Natural killer cell (primary cell): ENCODE measurements around the gene SLCO3A1. TPM values are rescaled to one million over a fixed set of nuclear protein-coding genes. Genes with fewer than 3 reads are reported as not detected.
A peak's percentile ranks its signal among the peaks of the same experiment; 100 is the strongest.

ENCODE experiments used
- ATAC-seq, 3 donors: fragments of 150-1000 bp in 2 of 3; fragments of 200-7000 bp in 1 of 3; cut with Tn5 transposase; 1 replicate in 1 of 3; 2 replicates in 2 of 3; pipeline ENCODE4 v1.10.0; 2021; ENCODE audit warnings: mild to moderate bottlenecking in 2 of 3, moderate library complexity in 2 of 3
- DNase-seq, 2 donors: peaks; one replicate each; pipeline versions ENCODE4 v3.0.0 to v3.0.0-alpha.2; 2013 to 2021; ENCODE audit warnings: mixed read lengths in 1 of 2
- H3K27ac ChIP-seq: one replicate; pipeline ENCODE4 v1.5.1; 2013; ENCODE audit warnings: mild to moderate bottlenecking, low read length
- H3K27me3 ChIP-seq: one replicate; pipeline ENCODE4 v1.6.1; 2013; ENCODE audit warnings: low read length; ENCODE audit not compliant: control insufficient read depth, insufficient read depth
- H3K36me3 ChIP-seq: one replicate; pipeline ENCODE4 v1.6.1; 2013; ENCODE audit warnings: low read length; ENCODE audit not compliant: control insufficient read depth, insufficient read depth
- H3K4me1 ChIP-seq: one replicate; pipeline ENCODE4 v1.6.1; 2013; ENCODE audit warnings: low read length; ENCODE audit not compliant: control insufficient read depth, insufficient read depth
- H3K4me3 ChIP-seq: one replicate; pipeline ENCODE4 v1.5.1; 2013; ENCODE audit warnings: low read length
- H3K9me3 ChIP-seq: one replicate; pipeline ENCODE4 v1.6.1; 2013; ENCODE audit warnings: low read length; ENCODE audit not compliant: control insufficient read depth, insufficient read depth
- H3K27ac Mint-ChIP-seq, 2 donors: one replicate each; pipeline ENCODE4 v1.8.0; 2022; ENCODE audit warnings: mild to moderate bottlenecking in 2 of 2, mixed read lengths in 2 of 2, moderate library complexity in 1 of 2
- H3K27me3 Mint-ChIP-seq, 2 donors: one replicate each; pipeline ENCODE4 v1.8.0; 2022; ENCODE audit warnings: low read depth in 2 of 2, mixed read lengths in 2 of 2
- H3K36me3 Mint-ChIP-seq: one replicate; pipeline ENCODE4 v1.8.0; 2022; ENCODE audit warnings: mixed read lengths
- H3K4me1 Mint-ChIP-seq, 2 donors: one replicate each; pipeline ENCODE4 v1.8.0; 2022; ENCODE audit warnings: mixed read lengths in 2 of 2
- H3K4me3 Mint-ChIP-seq: one replicate; pipeline ENCODE4 v1.8.0; 2022; ENCODE audit warnings: mild to moderate bottlenecking, moderate library complexity, mixed read lengths
- H3K9me3 Mint-ChIP-seq, 2 donors: one replicate each; pipeline ENCODE4 v1.8.0; 2022; ENCODE audit warnings: mixed read lengths in 2 of 2
- CTCF ChIP-seq: fragments of 200-600 bp; IDR thresholded peaks from one replicate; pipeline ENCODE4 v1.8.0; 2022; ENCODE audit warnings: antibody characterized with exemption
- WGBS: methylation state at CpG from one replicate; pipeline ENCODE4 v1.1.7; 2013; ENCODE audit warnings: missing lambda C conversion rate; ENCODE audit not compliant: insufficient coverage; 5-methylcytosine and 5-hydroxymethylcytosine counted together
- intact Hi-C: fragments of 100-400 bp; cut with micrococcal nuclease; formaldehyde crosslinking; loops from one replicate; pipeline ENCODE4 v1.14.2; 2022
- total RNA-seq, 4 donors: library from RNA; stranded (reverse); fragments of 120-200 nt in 1 of 4; gene quantifications; one replicate each; pipeline versions ENCODE4 v1.2.3 to v1.2.4, GENCODE V29; 2013 to 2022

The SLCO3A1 gene
- total RNA-seq, 3 donors from 2014 or later (not counting 1 experiment from before 2014, with no cell fraction given) = 48.5 to 73.5 (median 68.8) TPM

DNA sequence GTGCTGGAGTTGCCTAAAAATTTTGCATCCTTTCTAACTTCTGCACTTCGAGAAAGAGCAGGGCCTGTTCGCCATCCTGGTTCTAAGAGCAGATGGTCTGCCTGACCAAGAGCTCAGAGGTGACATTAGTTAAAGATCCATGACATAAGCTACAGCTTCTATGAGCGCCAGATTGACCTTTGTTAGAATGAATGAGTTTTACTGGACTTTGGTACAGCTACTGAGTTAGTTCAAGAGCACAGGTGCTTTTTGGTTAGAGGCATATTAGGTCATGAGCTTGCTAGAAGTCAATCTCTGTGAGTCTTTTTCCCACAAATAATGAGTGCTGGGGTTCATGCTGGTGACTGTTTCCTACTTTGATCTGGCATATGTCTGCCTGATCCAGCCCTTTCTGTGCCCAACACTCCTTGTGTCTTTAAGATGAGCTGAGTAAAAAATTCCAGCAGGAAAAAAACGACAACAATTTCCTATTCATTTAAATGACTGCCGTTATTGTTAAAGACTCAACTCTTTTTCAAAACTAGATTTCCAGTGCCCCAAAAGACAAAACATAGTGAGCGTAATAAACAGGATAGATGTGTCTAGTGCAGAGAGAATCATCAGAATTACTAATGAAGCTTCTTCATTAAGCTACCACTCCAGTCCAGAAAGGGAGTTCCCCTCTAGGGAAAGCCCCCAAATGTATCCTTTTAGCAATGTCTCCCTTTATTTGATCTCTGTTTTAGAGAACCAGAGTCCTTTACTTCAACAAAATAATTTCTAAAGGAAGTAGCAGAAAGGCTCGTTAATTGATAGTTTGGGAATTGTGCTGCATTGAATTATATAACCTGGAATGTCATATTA is 152.9 kb downstream of the SLCO3A1 start:
- no peak overlapping the region for H3K4me3 Mint-ChIP-seq

GRCh38 chr15:92009162-92009561 is 155.7 kb downstream of the SLCO3A1 start:
- intact Hi-C loops = no loop called here
- DNase-seq (no peak), ATAC-seq (no peak)
- Histone ChIP-seq H3K4me1 (peaks cover 34% of the 10 kb centered on the region), H3K36me3 (no peaks in the 10 kb centered on the region), H3K27me3 (no peaks in the 10 kb centered on the region), H3K27ac (no peak overlapping the region), H3K4me3 (no peak overlapping the region), H3K9me3 (no peaks in the 10 kb centered on the region)
- no peaks in the 10 kb centered on the region for H3K9me3 Mint-ChIP-seq
- H3K4me1 Mint-ChIP-seq = peaks cover 80 to 87% of the 10 kb centered on the region in 2 donors
- WGBS = 84% methylated on average over 6 of the region's 6 CpGs
- H3K4me3 Mint-ChIP-seq = no peak overlapping the region
- peak overlapping the region; percentile 77 to 78 for H3K27ac Mint-ChIP-seq
- no peaks in the 10 kb centered on the region for H3K27me3 Mint-ChIP-seq
- H3K36me3 Mint-ChIP-seq = no peaks in the 10 kb centered on the region
- TF ChIP-seq CTCF = no peak

More for the DNA sequence above, 152.9 kb downstream of the SLCO3A1 start:
- H3K4me1 ChIP-seq = peaks cover 7% of the 10 kb centered on the region
- intact Hi-C loops = no loop called here
- no peak overlapping the region for H3K4me3 ChIP-seq
- peak overlapping the region in 1 of 2 donors; percentile 1 for H3K27ac Mint-ChIP-seq
- TF ChIP-seq CTCF = no peak
- peak in 1 of 3 donors; percentile 36 for ATAC-seq
- H3K36me3 Mint-ChIP-seq = no peaks in the 10 kb centered on the region
- H3K4me1 Mint-ChIP-seq = peaks cover 75 to 76% of the 10 kb centered on the region in 2 donors
- H3K27ac ChIP-seq = no peak overlapping the region
- H3K9me3 ChIP-seq = no peaks in the 10 kb centered on the region
- H3K36me3 ChIP-seq = no peaks in the 10 kb centered on the region
- no peak for DNase-seq
- H3K27me3 Mint-ChIP-seq = no peaks in the 10 kb centered on the region
- no peaks in the 10 kb centered on the region for H3K9me3 Mint-ChIP-seq
- 95% methylated on average over 3 of the region's 7 CpGs for WGBS
- H3K27me3 ChIP-seq = no peaks in the 10 kb centered on the region

GRCh38 chr15:92011611-92012367 is 158.3 kb downstream of the SLCO3A1 start:
- Histone ChIP-seq H3K4me3 (no peak overlapping the region), H3K4me1 (peaks cover 29% of the 10 kb centered on the region), H3K27me3 (no peaks in the 10 kb centered on the region), H3K9me3 (no peaks in the 10 kb centered on the region), H3K36me3 (no peaks in the 10 kb centered on the region), H3K27ac (no peak overlapping the region)
- H3K4me1 Mint-ChIP-seq = peaks cover 75 to 88% of the 10 kb centered on the region in 2 donors
- no peaks in the 10 kb centered on the region for H3K27me3 Mint-ChIP-seq
- no peaks in the 10 kb centered on the region for H3K36me3 Mint-ChIP-seq
- H3K9me3 Mint-ChIP-seq = no peaks in the 10 kb centered on the region
- TF ChIP-seq CTCF = no peak
- H3K4me3 Mint-ChIP-seq = peak overlapping the region; percentile 68
- H3K27ac Mint-ChIP-seq = peak overlapping the region; percentile 55 to 71
- peak; percentile 11 to 20 for DNase-seq
- ATAC-seq = peak; percentile 79 to 90 (median 89)
- intact Hi-C loops = no loop called here
- WGBS = 57% methylated on average over 13 of the region's 14 CpGs
